Germinal center (tissue), 1 donor: ENCODE data around the gene MREG.
"Not testable (repeated sequence)": the region's sequence is repeated elsewhere in the genome, so short reads cannot be mapped to it uniquely, and the experiment has no call there.

Experiments used
- DNase-seq: peaks from one replicate; pipeline ENCODE4 v3.0.0; 2012; ENCODE audit warnings: mixed read lengths, low spot score

MREG gene

GRCh38 chr2:215988556-215989207 is 24.7 kb downstream of the MREG start:
- DNase-seq: not testable (repeated sequence)

GRCh38 chr2:215985257-215985656 is 28.1 kb downstream of the MREG start:
- DNase-seq: no peak

- no peak for DNase-seq
These were observed 28.7 kb downstream of the MREG start for GRCh38 chr2:215984661-215985060.

- no peak for DNase-seq
These were observed 29.6 kb downstream of the MREG start for GRCh38 chr2:215983581-215984351.

GRCh38 chr2:215982465-215982875 is 30.9 kb downstream of the MREG start:
- no peak for DNase-seq

- DNase-seq: no peak
These were observed 32.2 kb downstream of the MREG start for GRCh38 chr2:215981115-215981514.

- DNase-seq: no peak
These were observed 33.7 kb downstream of the MREG start for GRCh38 chr2:215979620-215980019.

- no peak for DNase-seq
These were observed 38.5 kb downstream of the MREG start for GRCh38 chr2:215974700-215975429.

GRCh38 chr2:215973954-215974699 is 39.2 kb downstream of the MREG start:
- no peak for DNase-seq

- no peak for DNase-seq
These were observed 40.1 kb downstream of the MREG start for GRCh38 chr2:215973145-215973792.

- no peak for DNase-seq
These were observed 41.7 kb downstream of the MREG start for GRCh38 chr2:215971671-215972070.

GRCh38 chr2:215970894-215971293 is 42.5 kb downstream of the MREG start:
- DNase-seq: not testable (repeated sequence)

GRCh38 chr2:215970425-215970824 is 42.9 kb downstream of the MREG start:
- DNase-seq: no peak

- DNase-seq: no peak
These were observed 44.1 kb downstream of the MREG start for GRCh38 chr2:215969131-215969841.

- no peak for DNase-seq
These were observed 44.9 kb downstream of the MREG start for GRCh38 chr2:215968499-215968898.

GRCh38 chr2:215967590-215968378 is 45.6 kb downstream of the MREG start:
- DNase-seq: no peak

GRCh38 chr2:215966951-215967350 is 46.4 kb downstream of the MREG start:
- DNase-seq: no peak

GRCh38 chr2:215966274-215966673 is 47.1 kb downstream of the MREG start:
- no peak for DNase-seq

GRCh38 chr2:215965532-215966165 is 47.7 kb downstream of the MREG start:
- DNase-seq: no peak

GRCh38 chr2:215961981-215962380 is 51.4 kb downstream of the MREG start:
- DNase-seq: no peak
